GM19193 (cell line): Measurements from ENCODE around the gene CSNK1G3.

Experiments
- POLR2A ChIP-seq: IDR thresholded peaks from 4 replicates; pipeline ENCODE4 v1.6.1; 2011; ENCODE audit not compliant: insufficient read depth, insufficient read length; ENCODE audit errors: extremely low read depth

The CSNK1G3 gene

DNA sequence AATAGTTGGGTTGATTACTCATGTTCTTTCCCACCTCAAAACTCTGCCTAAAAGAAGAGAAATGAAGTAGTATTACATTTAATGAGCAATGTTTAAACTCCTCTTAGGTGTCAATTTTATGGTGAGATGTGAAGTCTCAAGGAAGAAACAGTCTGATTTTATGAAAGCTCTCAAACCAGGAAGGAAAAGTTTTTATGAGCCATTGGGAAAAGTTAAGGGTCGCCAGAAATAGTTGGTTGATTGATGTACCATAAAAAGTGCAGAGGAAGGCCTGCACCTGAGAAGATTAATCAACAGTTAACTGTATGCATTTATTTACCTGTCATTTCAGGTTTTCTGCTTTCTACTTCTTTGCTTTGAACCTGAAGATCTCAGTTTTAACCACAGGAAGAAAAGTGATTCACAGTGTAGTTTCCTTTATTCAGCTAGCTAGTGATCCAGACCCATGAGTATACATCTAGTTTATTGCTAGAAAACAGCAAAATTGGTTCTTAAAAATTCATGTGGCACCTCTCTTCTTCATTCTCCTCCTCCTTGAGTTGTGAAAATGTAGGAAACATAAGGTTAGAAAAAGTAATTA, 133.1 kb downstream of the CSNK1G3 start:
- no peak for TF ChIP-seq POLR2A

DNA sequence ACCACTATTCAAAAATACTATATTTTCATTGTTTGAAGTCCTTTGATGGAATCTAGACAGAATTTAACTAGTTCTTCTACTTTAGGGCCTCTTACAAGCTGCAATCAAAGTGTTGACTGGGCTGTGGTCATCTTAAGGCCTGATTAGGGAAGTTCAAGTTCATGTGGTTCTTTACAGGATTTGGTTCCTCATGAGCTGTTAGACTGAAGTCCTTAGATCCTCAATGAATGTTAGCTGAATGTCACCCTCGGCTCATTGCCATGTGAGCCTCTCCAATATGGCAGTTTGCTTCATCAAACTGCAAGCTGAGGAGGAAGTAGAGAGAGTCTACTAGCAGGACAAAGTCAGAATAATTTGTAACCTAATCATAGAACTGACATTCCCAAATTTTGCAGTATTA, 135.1 kb downstream of the CSNK1G3 start:
- TF ChIP-seq POLR2A = no peak

DNA sequence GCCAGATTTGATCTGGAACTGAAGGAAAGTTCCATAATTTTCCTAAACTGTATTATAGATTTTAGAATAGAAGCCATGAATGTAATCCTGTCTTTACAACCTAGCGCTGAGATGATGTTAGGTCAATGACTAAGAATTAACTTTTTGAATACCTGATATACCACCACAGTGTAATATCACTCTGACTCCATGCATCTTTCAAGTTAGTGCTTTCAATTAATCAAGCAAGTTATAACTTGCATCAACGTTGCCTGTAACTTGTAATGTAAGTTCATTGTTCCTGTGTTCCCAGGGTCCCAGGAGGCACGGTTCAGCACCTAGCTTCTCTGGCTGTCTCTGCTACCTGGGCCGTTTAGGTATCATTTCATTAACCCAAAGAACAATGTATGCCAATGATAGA, 139.3 kb downstream of the CSNK1G3 start:
- TF ChIP-seq POLR2A = no peak

- no peak for TF ChIP-seq POLR2A
These were observed 147.0 kb downstream of the CSNK1G3 start for GRCh38 chr5:123659011-123659410.

GRCh38 chr5:123659495-123659894, 147.5 kb downstream of the CSNK1G3 start:
- TF ChIP-seq POLR2A = no peak

DNA sequence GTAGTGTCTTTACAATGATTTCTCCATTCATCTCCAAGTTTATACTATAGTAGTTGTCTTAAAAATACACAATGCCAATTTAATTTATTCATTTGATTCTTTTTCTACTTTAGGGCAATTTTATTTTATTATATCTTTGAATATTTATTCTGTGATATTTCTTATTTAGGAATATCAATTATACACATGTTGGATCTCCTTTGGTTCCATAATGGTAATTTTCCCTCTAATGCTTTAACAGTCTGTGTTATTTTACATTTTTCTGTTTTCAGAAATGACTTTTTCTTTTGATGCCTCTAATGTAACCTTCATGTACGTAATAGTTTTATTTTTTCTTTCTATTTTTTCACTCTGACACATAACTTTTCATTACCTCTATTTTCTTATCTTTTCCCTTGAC, 153.0 kb downstream of the CSNK1G3 start:
- TF ChIP-seq POLR2A = no peak

DNA sequence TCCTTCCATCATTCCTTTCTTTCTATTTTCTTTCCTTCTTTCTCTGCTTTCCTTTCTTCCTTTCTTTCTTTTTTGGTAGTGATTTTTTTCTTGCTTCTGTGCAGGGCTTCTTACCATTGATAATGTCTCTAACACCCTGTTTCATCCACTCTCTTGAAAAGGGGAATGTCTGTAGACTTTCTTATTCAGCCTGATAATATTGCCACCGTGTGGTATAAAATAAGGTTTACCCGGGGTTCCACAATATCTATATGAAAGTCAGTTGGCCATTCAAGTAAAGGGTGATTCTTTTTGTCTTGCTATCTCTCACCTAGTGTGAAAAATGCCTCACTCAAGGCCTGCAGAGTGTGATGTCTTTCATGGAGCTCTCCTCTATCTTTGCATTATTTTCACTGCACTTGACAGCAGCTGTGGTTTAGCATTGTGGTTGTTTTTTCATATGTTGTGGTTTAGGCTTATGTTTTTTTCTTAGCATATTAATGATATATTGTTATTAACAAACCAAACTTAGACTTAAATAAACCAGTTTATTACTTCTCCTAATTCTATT, 153.9 kb downstream of the CSNK1G3 start:
- TF ChIP-seq POLR2A = no peak
